H9 (cell line): Measurements from ENCODE around the gene RNU6-1. TPM values are rescaled to one million over a fixed set of nuclear protein-coding genes. Genes with fewer than 3 reads are reported as not detected.
A peak's percentile ranks its signal among the peaks of the same experiment; 100 is the strongest.

Source experiments
- DNase-seq: peaks from one replicate; pipeline ENCODE4 v3.0.0-alpha.2; 2017
- H2AFZ ChIP-seq: one replicate; pipeline ENCODE4 v1.6.1; 2013; ENCODE audit warnings: mild to moderate bottlenecking, low read length, control low read depth, moderate library complexity
- H2AK5ac ChIP-seq: 2 replicates; pipeline ENCODE4 v1.6.1; 2013; ENCODE audit warnings: low read length, control low read depth, mixed read lengths; ENCODE audit not compliant: insufficient read length
- H2BK120ac ChIP-seq: one replicate; pipeline ENCODE4 v1.6.1; 2013; ENCODE audit warnings: low read depth, mild to moderate bottlenecking, low read length, control low read depth, inconsistent platforms; ENCODE audit not compliant: poor library complexity, severe bottlenecking
- H2BK12ac ChIP-seq: 2 replicates; pipeline ENCODE4 v1.6.1; 2013; ENCODE audit warnings: low read length, control low read depth, mixed read lengths, low read depth; ENCODE audit not compliant: insufficient read length
- H2BK15ac ChIP-seq: 2 replicates; pipeline ENCODE4 v1.6.1; 2013; ENCODE audit warnings: low read depth, low read length, control low read depth
- H2BK20ac ChIP-seq: one replicate; pipeline ENCODE4 v1.6.1; 2013; ENCODE audit warnings: low read depth, mild to moderate bottlenecking, low read length, control low read depth, inconsistent platforms; ENCODE audit not compliant: poor library complexity, severe bottlenecking
- H2BK5ac ChIP-seq: 2 replicates; pipeline ENCODE4 v1.6.1; 2013; ENCODE audit warnings: low read length, control low read depth, mixed read lengths; ENCODE audit not compliant: insufficient read length
- H3K14ac ChIP-seq: 2 replicates; pipeline ENCODE4 v1.6.1; 2013; ENCODE audit warnings: low read length, control low read depth; ENCODE audit not compliant: insufficient read depth
- H3K18ac ChIP-seq: 2 replicates; pipeline ENCODE4 v1.6.1; 2013; ENCODE audit warnings: low read depth, mild to moderate bottlenecking, mixed read lengths, low read length, control low read depth; ENCODE audit not compliant: insufficient read length
- H3K23ac ChIP-seq: 2 replicates; pipeline ENCODE4 v1.6.1; 2013; ENCODE audit warnings: low read length, control low read depth, mixed read lengths, low read depth; ENCODE audit not compliant: insufficient read length
- H3K23me2 ChIP-seq: 2 replicates; pipeline ENCODE4 v1.6.1; 2013; ENCODE audit warnings: low read depth, mild to moderate bottlenecking, mixed read lengths, low read length, control low read depth; ENCODE audit not compliant: insufficient read length, poor library complexity, severe bottlenecking
- H3K27ac ChIP-seq: 2 replicates; pipeline ENCODE4 v1.5.1; 2013; ENCODE audit warnings: low read length, control low read depth, mixed read lengths, low read depth; ENCODE audit not compliant: insufficient read length
- H3K27me3 ChIP-seq: 2 replicates; pipeline ENCODE4 v1.6.1; 2013; ENCODE audit warnings: low read length, control low read depth, inconsistent platforms; ENCODE audit not compliant: insufficient read depth
- H3K4ac ChIP-seq: 2 replicates; pipeline ENCODE4 v1.6.1; 2013; ENCODE audit warnings: low read depth, mild to moderate bottlenecking, control low read depth, inconsistent platforms, low read length, moderate library complexity
- H3K4me1 ChIP-seq: 2 replicates; pipeline ENCODE4 v1.6.1; 2013; ENCODE audit warnings: low read length, control low read depth, inconsistent platforms; ENCODE audit not compliant: insufficient read depth
- H3K4me2 ChIP-seq: 2 replicates; pipeline ENCODE4 v1.6.1; 2013; ENCODE audit warnings: low read length, control low read depth, mixed read lengths; ENCODE audit not compliant: insufficient read length, insufficient read depth
- H3K56ac ChIP-seq: 2 replicates; pipeline ENCODE4 v1.6.1; 2013; ENCODE audit warnings: low read depth, mild to moderate bottlenecking, mixed read lengths, low read length, control low read depth; ENCODE audit not compliant: insufficient read length
- H3K79me1 ChIP-seq: 2 replicates; pipeline ENCODE4 v1.6.1; 2013; ENCODE audit warnings: low read depth, mild to moderate bottlenecking, moderate library complexity, low read length, control low read depth, inconsistent platforms; ENCODE audit not compliant: insufficient read depth, poor library complexity, severe bottlenecking
- H3K79me2 ChIP-seq: 2 replicates; pipeline ENCODE4 v1.6.1; 2013; ENCODE audit warnings: low read length, control low read depth, inconsistent platforms; ENCODE audit not compliant: insufficient read depth
- H3K9ac ChIP-seq: 2 replicates; pipeline ENCODE4 v1.6.1; 2013; ENCODE audit warnings: low read length, control low read depth, mixed read lengths; ENCODE audit not compliant: insufficient read length; ENCODE audit errors: extremely low read depth
- H3K9me3 ChIP-seq: one replicate; pipeline ENCODE4 v1.6.1; 2013; ENCODE audit warnings: low read depth, low read length, inconsistent platforms; ENCODE audit not compliant: control insufficient read depth
- H3T11ph ChIP-seq: one replicate; pipeline ENCODE4 v1.6.1; 2013; ENCODE audit warnings: mild to moderate bottlenecking, low read length, control low read depth, inconsistent platforms
- H4K20me1 ChIP-seq: one replicate; pipeline ENCODE4 v1.6.1; 2013; ENCODE audit not compliant: control insufficient read depth, insufficient read length, insufficient read depth
- H4K5ac ChIP-seq: 2 replicates; pipeline ENCODE4 v1.6.1; 2013; ENCODE audit warnings: low read depth, mild to moderate bottlenecking, mixed read lengths, low read length, control low read depth; ENCODE audit not compliant: insufficient read length
- H4K8ac ChIP-seq: replicated peaks from 2 replicates; pipeline ENCODE4 v1.6.1; 2013; ENCODE audit warnings: low read length, control low read depth, mixed read lengths, low read depth; ENCODE audit not compliant: insufficient read length
- H4K91ac ChIP-seq: 2 replicates; pipeline ENCODE4 v1.6.1; 2013; ENCODE audit warnings: low read depth, mild to moderate bottlenecking, moderate library complexity, mixed read lengths, low read length, control low read depth; ENCODE audit not compliant: insufficient read length
- H3K27ac Mint-ChIP-seq, 3 experiments: 2 replicates in 2 of 3; 3 replicates in 1 of 3; pipeline ENCODE4 v1.8.0; 2020 to 2021; ENCODE audit warnings: mixed read lengths in 3 of 3, mild to moderate bottlenecking in 1 of 3, moderate library complexity in 1 of 3
- H3K27me3 Mint-ChIP-seq: 2 replicates; pipeline ENCODE4 v1.8.0; 2021; ENCODE audit warnings: low read depth, mild to moderate bottlenecking, moderate library complexity, mixed read lengths
- H3K36me3 Mint-ChIP-seq, 3 experiments: 2 replicates in 2 of 3; 3 replicates in 1 of 3; pipeline ENCODE4 v1.8.0; 2020 to 2021; ENCODE audit warnings: low read depth in 3 of 3, mixed read lengths in 3 of 3; ENCODE audit not compliant: insufficient read depth in 1 of 3
- H3K4me1 Mint-ChIP-seq, 2 experiments: 2 replicates each; pipeline ENCODE4 v1.8.0; 2020; ENCODE audit warnings: mixed read lengths in 2 of 2
- H3K4me3 Mint-ChIP-seq, 2 experiments: 2 replicates in 1 of 2; 3 replicates in 1 of 2; pipeline ENCODE4 v1.8.0; 2020 to 2021; ENCODE audit warnings: mild to moderate bottlenecking in 2 of 2, mixed read lengths in 2 of 2, moderate library complexity in 1 of 2
- H3K9me3 Mint-ChIP-seq, 2 experiments: 2 replicates in 1 of 2; 3 replicates in 1 of 2; pipeline ENCODE4 v1.8.0; 2020; ENCODE audit warnings: mild to moderate bottlenecking in 2 of 2, mixed read lengths in 2 of 2, moderate library complexity in 1 of 2
- CTCF ChIP-seq: fragments of 200-600 bp; sonication (generic); conservative IDR thresholded peaks from 3 replicates; pipeline ENCODE4 v1.8.0; 2021; ENCODE audit warnings: antibody characterized with exemption, mild to moderate bottlenecking
- WGBS: extraction: QIAGEN DNeasy Blood & Tissue Kit; methylation state at CpG from one replicate; pipeline ENCODE4 v1.1.7; 2013; ENCODE audit warnings: missing lambda C conversion rate, low lambda C conversion rate, mixed read lengths; ENCODE audit not compliant: insufficient read length; ENCODE audit errors: extremely low coverage; 5-methylcytosine and 5-hydroxymethylcytosine counted together
- total RNA-seq: library from RNA; stranded (reverse); gene quantifications from 2 replicates; pipeline ENCODE4 v1.2.1, GENCODE V29; 2021

RNU6-1 gene
- total RNA-seq, 1 experiment from 2014 or later, result not detected

DNA sequence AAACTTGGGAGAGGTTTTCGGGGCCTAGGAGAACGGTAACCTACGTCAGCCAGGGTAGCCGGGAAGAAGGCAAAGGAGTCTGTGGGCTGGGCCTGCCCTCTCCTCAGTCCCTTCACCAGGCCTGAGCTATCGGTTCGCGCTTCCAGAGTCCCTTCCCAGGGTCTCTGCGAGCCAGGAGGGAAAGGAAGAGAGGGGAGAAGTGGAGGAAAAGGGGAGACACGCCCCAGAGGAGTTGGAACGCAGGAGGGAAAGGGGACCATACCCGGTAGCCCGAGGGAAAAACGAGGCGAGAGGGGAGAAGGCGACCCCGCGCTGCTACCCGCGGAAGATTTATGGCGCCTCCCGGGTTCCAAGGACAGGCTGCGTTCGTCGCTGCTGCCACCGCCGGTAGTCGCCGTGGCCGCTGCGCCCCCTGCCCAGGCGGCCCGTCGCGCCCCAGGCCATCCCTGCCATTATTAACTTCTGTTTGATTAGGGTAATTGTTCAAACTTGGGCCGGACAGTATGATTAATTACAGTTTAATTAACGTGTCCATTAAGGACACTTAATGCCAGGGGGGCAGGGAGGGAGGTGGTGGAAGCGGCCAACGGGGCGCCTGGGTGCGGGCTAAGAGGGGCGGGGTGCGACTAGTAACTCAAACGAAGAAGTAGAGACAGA lies 17.9 kb downstream of the RNU6-1 start:
- Mint-ChIP-seq H3K4me1 (peaks cover 27 to 53% of the 10 kb centered on the region in 2 experiments), H3K36me3 (peaks cover 0 to 4% (median 0%) of the 10 kb centered on the region in 3 experiments; a peak in 4 of 7 replicates), H3K27ac (no peak overlapping the region), H3K27me3 (peaks cover 94% of the 10 kb centered on the region), H3K4me3 (peak overlapping the region; percentile 24 to 77), H3K9me3 (peaks cover 5 to 8% of the 10 kb centered on the region in 2 experiments; a peak in 3 of 5 replicates)
- Histone ChIP-seq H3K27me3 (peaks cover 81% of the 10 kb centered on the region), H4K8ac (no peak overlapping the region), H4K91ac (no peak overlapping the region), H3T11ph (no peak overlapping the region), H2BK15ac (no peak overlapping the region), H3K4me1 (0 out of 2 replicates have a peak, but pooled peaks cover 2% of the 10 kb centered on the region), H3K4me2 (peak overlapping the region; percentile 34), H2BK5ac (no peak overlapping the region), H3K14ac (no peak overlapping the region; the same call in 1 of the 2 replicates), H2BK120ac (no peak overlapping the region), H3K79me2 (no peaks in the 10 kb centered on the region), H3K9ac (no peak overlapping the region), H2AK5ac (no peak overlapping the region), H4K5ac (no peak overlapping the region), H3K23ac (no peak overlapping the region), H3K9me3 (no peaks in the 10 kb centered on the region), H3K27ac (no peak overlapping the region), H3K18ac (no peak overlapping the region), H3K4ac (no peak overlapping the region), H3K56ac (no peak overlapping the region), H4K20me1 (peaks cover 3% of the 10 kb centered on the region), H3K79me1 (no peaks in the 10 kb centered on the region), H2BK20ac (no peak overlapping the region), H2BK12ac (no peak overlapping the region), H2AFZ (no peak overlapping the region), H3K23me2 (no peaks in the 10 kb centered on the region)
- TF ChIP-seq CTCF, result no peak
- WGBS, result no CpG with 5 or more reads among the region's 43 CpGs
- DNase-seq, result no peak
